GM12801 (cell line): ENCODE data around the gene CELSR3.

ENCODE experiments used
- CTCF ChIP-seq: IDR thresholded peaks from one replicate; pipeline ENCODE4 v1.5.1; 2011; ENCODE audit warnings: control low read depth; ENCODE audit not compliant: insufficient read length; ENCODE audit errors: extremely low read depth

Gene CELSR3

GRCh38 chr3:48686538-48687219 lies 24.0 kb upstream of the CELSR3 start:
- TF ChIP-seq CTCF = no peak

GRCh38 chr3:48685603-48686511 lies 23.2 kb upstream of the CELSR3 start, which contains the start of gene NCKIPSD:
TSS of gene NCKIPSD (minus strand) at chr3:48685915. CDS start at chr3:48685807, 108 bp downstream.
- TF ChIP-seq CTCF = no peak

- TF ChIP-seq CTCF = no peak
These were observed 22.6 kb upstream of the CELSR3 start for GRCh38 chr3:48685293-48685602.

- TF ChIP-seq CTCF = no peak
These were observed 21.9 kb upstream of the CELSR3 start for GRCh38 chr3:48684480-48685143.

GRCh38 chr3:48684054-48684349 lies 21.3 kb upstream of the CELSR3 start:
- TF ChIP-seq CTCF = no peak

GRCh38 chr3:48682786-48683185 lies 20.1 kb upstream of the CELSR3 start:
- no peak for TF ChIP-seq CTCF

GRCh38 chr3:48681974-48682610 lies 19.4 kb upstream of the CELSR3 start:
- TF ChIP-seq CTCF = no peak
